Loucy (cell line): Measurements from ENCODE around the gene FADS1.

Source experiments
- H2AFZ ChIP-seq: fragments of 200-600 bp; sonication (generic); 2 replicates; pipeline ENCODE4 v1.6.0; 2016; ENCODE audit warnings: antibody characterized with exemption, mild to moderate bottlenecking, low read length, moderate library complexity
- H3F3A ChIP-seq: fragments of 200-600 bp; 2 replicates; pipeline ENCODE4 v1.6.0; 2016; ENCODE audit warnings: antibody characterized with exemption, low read depth, mild to moderate bottlenecking
- H3K27me3 ChIP-seq: fragments of 200-600 bp; sonication (generic); 2 replicates; pipeline ENCODE4 v1.6.1; 2014; ENCODE audit warnings: low read length, mild to moderate bottlenecking; ENCODE audit not compliant: insufficient read depth, poor library complexity, severe bottlenecking
- H3K36me3 ChIP-seq: fragments of 200-600 bp; sonication (generic); 2 replicates; pipeline ENCODE4 v1.6.1; 2016; ENCODE audit warnings: low read length; ENCODE audit not compliant: insufficient read depth
- H3K4me1 ChIP-seq: fragments of 200-600 bp; sonication (generic); 2 replicates; pipeline ENCODE4 v1.5.1; 2014; ENCODE audit warnings: low read length, mild to moderate bottlenecking; ENCODE audit not compliant: insufficient read depth, poor library complexity, severe bottlenecking
- H3K4me2 ChIP-seq: fragments of 200-600 bp; sonication (generic); 2 replicates; pipeline ENCODE4 v1.6.0; 2014; ENCODE audit warnings: antibody characterized with exemption, low read length, low read depth, mild to moderate bottlenecking; ENCODE audit not compliant: poor library complexity, severe bottlenecking
- H3K4me3 ChIP-seq: fragments of 200-600 bp; sonication (generic); 2 replicates; pipeline ENCODE4 v1.5.1; 2014; ENCODE audit warnings: low read length, mild to moderate bottlenecking, mixed read lengths; ENCODE audit not compliant: poor library complexity, severe bottlenecking
- H3K79me2 ChIP-seq: fragments of 200-600 bp; sonication (generic); 2 replicates; pipeline ENCODE4 v1.6.1; 2014; ENCODE audit warnings: low read length; ENCODE audit not compliant: insufficient read depth
- H3K9ac ChIP-seq: fragments of 200-600 bp; sonication (generic); 2 replicates; pipeline ENCODE4 v1.6.0; 2014; ENCODE audit warnings: mild to moderate bottlenecking, low read depth, low read length, moderate library complexity; ENCODE audit not compliant: poor library complexity, severe bottlenecking
- H3K9me2 ChIP-seq: fragments of 200-600 bp; sonication (generic); replicated peaks from 2 replicates; pipeline ENCODE4 v1.6.1; 2016; ENCODE audit warnings: low read depth, low read length, mixed read lengths
- H3K9me3 ChIP-seq: fragments of 200-600 bp; sonication (generic); 2 replicates; pipeline ENCODE4 v1.6.1; 2014; ENCODE audit warnings: mild to moderate bottlenecking, antibody characterized with exemption, low read length, low read depth; ENCODE audit not compliant: insufficient read depth
- H4K20me1 ChIP-seq: fragments of 200-600 bp; sonication (generic); 2 replicates; pipeline ENCODE4 v1.6.0; 2014; ENCODE audit warnings: antibody characterized with exemption, low read length, mild to moderate bottlenecking; ENCODE audit not compliant: insufficient read depth, poor library complexity, severe bottlenecking
- CTCF ChIP-seq: fragments of 200-600 bp; sonication (generic); conservative IDR thresholded peaks from 2 replicates; pipeline ENCODE4 v1.5.1; 2014; ENCODE audit warnings: mild to moderate bottlenecking, antibody characterized with exemption, low read length
- EZH2phosphoT487 ChIP-seq: fragments of 200-600 bp; IDR thresholded peaks from 2 replicates; pipeline ENCODE4 v1.6.1; 2018; ENCODE audit warnings: antibody characterized with exemption, mild to moderate bottlenecking, moderate library complexity, borderline replicate concordance

The FADS1 gene

DNA sequence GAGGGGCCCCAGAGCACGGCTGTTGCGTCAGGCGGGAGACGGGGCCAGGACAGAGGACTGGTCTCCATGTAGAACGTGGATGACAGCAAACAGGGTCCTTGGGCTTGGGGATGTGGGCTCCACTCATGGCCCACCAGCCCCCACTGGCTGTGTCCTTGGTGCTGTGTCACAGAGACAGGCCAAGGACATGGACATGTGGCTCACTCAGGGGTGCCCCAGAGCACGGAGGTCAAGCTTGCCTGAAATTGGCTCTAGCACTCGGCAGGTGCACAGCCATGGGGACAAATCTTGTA lies 25.7 kb upstream of the FADS1 start:
- no peak overlapping the region for H3K4me2 ChIP-seq
- H3K27me3 ChIP-seq, result no peaks in the 10 kb centered on the region
- H3K9ac ChIP-seq, result no peak overlapping the region
- no peak overlapping the region for H2AFZ ChIP-seq
- H3K4me1 ChIP-seq, result peaks cover 2% of the 10 kb centered on the region
- no peak overlapping the region for H3K4me3 ChIP-seq
- H3F3A ChIP-seq, result no peaks in the 10 kb centered on the region
- H3K36me3 ChIP-seq, result peaks cover 87% of the 10 kb centered on the region; the same call in 1 of the 2 replicates
- no peaks in the 10 kb centered on the region for H3K9me2 ChIP-seq
- no peaks in the 10 kb centered on the region for H3K9me3 ChIP-seq
- H3K79me2 ChIP-seq, result peaks cover 45% of the 10 kb centered on the region; the same call in 1 of the 2 replicates
- TF ChIP-seq CTCF (no peak), EZH2phosphoT487 (no peak)
- H4K20me1 ChIP-seq, result peaks cover 13% of the 10 kb centered on the region

- no peaks in the 10 kb centered on the region for H3K9me2 ChIP-seq
- peaks cover 8% of the 10 kb centered on the region for H3K4me1 ChIP-seq
- no peak overlapping the region for H3K9ac ChIP-seq
- peaks cover 15% of the 10 kb centered on the region for H4K20me1 ChIP-seq
- no peaks in the 10 kb centered on the region for H3K9me3 ChIP-seq
- H3K4me2 ChIP-seq, result no peak overlapping the region
- H3F3A ChIP-seq, result no peaks in the 10 kb centered on the region
- H3K4me3 ChIP-seq, result no peak overlapping the region
- no peaks in the 10 kb centered on the region for H3K27me3 ChIP-seq
- TF ChIP-seq EZH2phosphoT487 (no peak), CTCF (no peak)
- peaks cover 51% of the 10 kb centered on the region for H3K79me2 ChIP-seq
- H2AFZ ChIP-seq, result no peak overlapping the region
- H3K36me3 ChIP-seq, result peaks cover 81% of the 10 kb centered on the region; the same call in 1 of the 2 replicates
Measured at GRCh38 chr11:61841636-61842527, 25.1 kb upstream of the FADS1 start.

DNA sequence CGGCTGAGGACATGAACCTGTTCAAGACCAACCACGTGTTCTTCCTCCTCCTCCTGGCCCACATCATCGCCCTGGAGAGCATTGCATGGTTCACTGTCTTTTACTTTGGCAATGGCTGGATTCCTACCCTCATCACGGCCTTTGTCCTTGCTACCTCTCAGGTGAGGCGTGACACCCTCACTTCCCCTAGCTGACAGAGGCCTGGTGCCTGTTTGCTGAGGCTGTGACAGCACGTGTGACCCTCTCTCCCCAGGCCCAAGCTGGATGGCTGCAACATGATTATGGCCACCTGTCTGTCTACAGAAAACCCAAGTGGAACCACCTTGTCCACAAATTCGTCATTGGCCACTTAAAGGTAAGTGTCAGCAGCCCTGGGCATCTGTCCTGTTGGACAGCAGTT lies 23.6 kb upstream of the FADS1 start:
- no peaks in the 10 kb centered on the region for H3K27me3 ChIP-seq
- peaks cover 62% of the 10 kb centered on the region for H3K79me2 ChIP-seq
- H3K9ac ChIP-seq, result no peak overlapping the region
- H3F3A ChIP-seq, result peaks cover 4% of the 10 kb centered on the region; the same call in 1 of the 2 replicates
- peaks cover 23% of the 10 kb centered on the region for H3K4me1 ChIP-seq
- TF ChIP-seq EZH2phosphoT487 (no peak), CTCF (no peak)
- peaks cover 13% of the 10 kb centered on the region for H4K20me1 ChIP-seq
- H3K9me3 ChIP-seq, result no peaks in the 10 kb centered on the region
- peaks cover 67% of the 10 kb centered on the region; the same call in 1 of the 2 replicates for H3K36me3 ChIP-seq
- H3K4me3 ChIP-seq, result no peak overlapping the region
- no peaks in the 10 kb centered on the region for H3K9me2 ChIP-seq
- no peak overlapping the region for H2AFZ ChIP-seq
- no peak overlapping the region for H3K4me2 ChIP-seq
